Activated naive CD4-positive, alpha-beta T cell treated with anti-CD3 and anti-CD28 coated beads for 36 hours (primary cell): Measurements from ENCODE around the gene SERPINB8. TPM values are rescaled to one million over a fixed set of nuclear protein-coding genes. Genes with fewer than 3 reads are reported as not detected.
A peak's percentile ranks its signal among the peaks of the same experiment; 100 is the strongest.

Experiments used
- CTCF ChIA-PET: fragments of 350-600 bp; sonication (Branson Sonifier 250); formaldehyde crosslinking; loops from one replicate; lab custom pipeline; 2021; ENCODE audit warnings: antibody characterized with exemption; lab: Charles Lee
- DNase-seq: peaks from one replicate; pipeline ENCODE4 v3.0.0-alpha.2; 2020
- H3K27ac Mint-ChIP-seq: one replicate; pipeline ENCODE4 v1.8.0; 2021; ENCODE audit warnings: mild to moderate bottlenecking, mixed read lengths
- H3K27me3 Mint-ChIP-seq: one replicate; pipeline ENCODE4 v1.8.0; 2021; ENCODE audit warnings: low read depth, mixed read lengths
- H3K36me3 Mint-ChIP-seq: one replicate; pipeline ENCODE4 v1.8.0; 2021; ENCODE audit warnings: low read depth, mixed read lengths
- H3K4me1 Mint-ChIP-seq: one replicate; pipeline ENCODE4 v1.8.0; 2021; ENCODE audit warnings: low read depth, mixed read lengths
- H3K4me3 Mint-ChIP-seq: one replicate; pipeline ENCODE4 v1.8.0; 2021; ENCODE audit warnings: mild to moderate bottlenecking, moderate library complexity, mixed read lengths
- H3K9me3 Mint-ChIP-seq: one replicate; pipeline ENCODE4 v1.8.0; 2021; ENCODE audit warnings: mixed read lengths
- intact Hi-C: fragments of 100-400 bp; cut with micrococcal nuclease; formaldehyde crosslinking; loops from one replicate; pipeline ENCODE4 v1.15.1; 2023
- total RNA-seq, 2 experiments: library from RNA; stranded (reverse); gene quantifications; one replicate each; pipeline ENCODE4 v1.2.3, GENCODE V29; 2021

The SERPINB8 gene
- total RNA-seq, 2 experiments from 2014 or later = 10.5 to 11.7 TPM

DNA sequence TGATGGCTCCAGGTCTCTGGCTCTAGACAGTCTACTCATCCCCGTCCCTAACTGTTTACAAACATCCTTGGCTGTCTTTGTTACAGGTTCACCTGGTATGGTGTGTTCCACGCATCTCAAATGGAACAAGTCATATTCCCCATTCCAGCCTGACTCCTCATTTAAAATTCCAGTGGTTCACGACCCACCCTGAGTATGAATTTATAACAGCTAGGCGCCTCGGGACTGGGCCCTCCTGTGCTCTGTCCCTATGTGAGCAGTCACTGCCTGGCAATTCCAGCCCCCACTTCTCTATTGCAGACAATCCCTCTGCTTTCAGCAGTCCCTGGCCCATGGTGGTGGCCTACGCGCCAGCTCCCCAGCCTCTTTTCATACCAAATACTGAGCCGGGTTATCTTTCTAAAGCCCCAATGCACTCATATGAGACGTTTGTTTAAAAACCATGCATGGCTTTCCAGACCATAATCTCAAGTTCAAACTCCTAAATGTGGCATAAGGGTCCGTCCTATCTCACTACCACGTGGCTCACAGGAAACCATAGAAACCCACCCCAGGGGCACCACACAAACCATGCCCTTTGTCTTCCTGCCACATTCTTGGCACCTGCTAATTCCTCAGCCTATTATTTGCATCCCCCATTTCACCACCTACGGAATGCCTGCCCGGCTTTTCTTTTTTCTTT is 1.6 kb downstream of the SERPINB8 start:
- intact Hi-C loops = loop anchor here (2.0 to 10.0 kb wide), 3 partner anchors 651 to 1787 kb away; partner anchors contain the start of genes PIGN and RELCH
- CTCF ChIA-PET = no interaction called here
- Mint-ChIP-seq H3K27ac (peak overlapping the region; percentile 97), H3K4me3 (peak overlapping the region; percentile 93), H3K4me1 (peaks cover 35% of the 10 kb centered on the region), H3K36me3 (peaks cover 4% of the 10 kb centered on the region), H3K9me3 (no peaks in the 10 kb centered on the region), H3K27me3 (no peaks in the 10 kb centered on the region)
- no peak for DNase-seq

DNA sequence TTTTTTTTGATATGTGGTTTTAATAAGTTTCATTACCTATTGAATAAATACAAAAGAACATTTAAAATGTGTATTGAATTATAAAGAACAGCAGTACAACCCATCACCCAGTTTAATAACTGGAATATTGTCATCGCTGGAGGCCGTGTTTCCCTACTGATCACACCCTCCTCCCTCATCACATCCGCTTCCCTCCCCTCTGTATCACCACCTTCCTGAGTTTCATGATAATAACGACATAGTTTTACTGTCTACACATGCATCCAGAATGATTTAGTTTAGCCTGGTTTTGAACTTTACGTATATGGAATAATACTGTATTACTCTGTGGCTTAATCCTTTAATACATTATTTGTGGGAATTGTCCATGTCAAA is 2.1 kb downstream of the SERPINB8 start:
- no peaks in the 10 kb centered on the region for H3K27me3 Mint-ChIP-seq
- intact Hi-C loops = loop anchor here (5.0 to 10.0 kb wide), 2 partner anchors 760 to 1787 kb away; partner anchors contain the start of genes PIGN and RELCH
- H3K4me1 Mint-ChIP-seq = peaks cover 35% of the 10 kb centered on the region
- H3K27ac Mint-ChIP-seq = no peak overlapping the region
- no peak overlapping the region for H3K4me3 Mint-ChIP-seq
- no peak for DNase-seq
- no peaks in the 10 kb centered on the region for H3K9me3 Mint-ChIP-seq
- H3K36me3 Mint-ChIP-seq = peaks cover 4% of the 10 kb centered on the region
- CTCF ChIA-PET = interaction anchor here (0.6 to 1.0 kb wide), 2 partner anchors 8 to 129 kb away, joined by 3 to 4 read pairs; no protein-coding TSS in a partner anchor

DNA sequence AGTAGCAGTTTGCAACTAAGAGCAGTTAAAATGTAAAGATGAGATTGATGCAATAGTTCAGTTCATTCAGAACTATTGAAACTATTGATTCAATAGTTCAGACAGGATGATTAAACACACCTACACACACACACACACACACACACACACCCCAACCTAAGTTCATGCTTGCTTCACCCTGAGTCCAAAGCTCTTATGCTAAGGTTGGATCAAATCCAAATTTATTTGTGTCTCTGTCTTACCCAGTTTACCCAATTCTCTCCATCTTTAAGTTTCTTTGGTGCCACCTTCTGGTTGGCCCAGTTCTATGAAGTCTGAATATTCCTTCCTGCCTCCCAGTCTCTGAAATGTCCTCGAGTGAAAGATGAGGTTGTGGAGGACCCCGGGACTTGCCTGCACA is 5.1 kb downstream of the SERPINB8 start:
- intact Hi-C loops = loop anchor here (1.0 to 10.0 kb wide), 8 partner anchors 12 to 1790 kb away; partner anchors contain the start of genes PIGN and RELCH
- H3K4me3 Mint-ChIP-seq = no peak overlapping the region
- no peaks in the 10 kb centered on the region for H3K27me3 Mint-ChIP-seq
- CTCF ChIA-PET = interaction anchor here (1.2 to 4.4 kb wide), 7 partner anchors 10 to 456 kb away, joined by 3 to 55 read pairs (median 11); no protein-coding TSS in a partner anchor
- DNase-seq = peak; percentile 67
- H3K4me1 Mint-ChIP-seq = peaks cover 27% of the 10 kb centered on the region
- H3K36me3 Mint-ChIP-seq = no peaks in the 10 kb centered on the region
- H3K9me3 Mint-ChIP-seq = no peaks in the 10 kb centered on the region
- no peak overlapping the region for H3K27ac Mint-ChIP-seq

DNA sequence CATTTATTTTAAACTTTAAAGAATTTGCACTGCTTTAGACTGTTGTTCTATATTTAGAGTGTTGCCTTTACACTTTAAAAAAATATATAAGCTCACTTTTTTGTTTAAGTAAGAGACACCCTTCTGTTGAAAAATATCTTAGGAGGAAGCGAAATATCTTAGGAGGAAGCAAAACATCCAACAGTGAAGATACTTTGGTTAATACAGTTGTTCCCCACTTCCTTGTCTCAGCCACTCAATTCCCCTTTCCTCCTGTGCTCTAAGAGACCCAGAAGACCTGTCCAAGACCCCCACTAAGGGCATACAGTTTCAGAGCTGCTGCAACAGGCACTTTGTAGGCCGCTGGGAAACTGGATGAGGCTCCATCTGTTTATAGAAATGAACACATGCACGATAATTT is 5.7 kb downstream of the SERPINB8 start:
- no peaks in the 10 kb centered on the region for H3K36me3 Mint-ChIP-seq
- peaks cover 29% of the 10 kb centered on the region for H3K4me1 Mint-ChIP-seq
- no peak for DNase-seq
- no peak overlapping the region for H3K4me3 Mint-ChIP-seq
- H3K9me3 Mint-ChIP-seq = no peaks in the 10 kb centered on the region
- intact Hi-C loops = loop anchor here (1.0 to 10.0 kb wide), 7 partner anchors 12 to 1791 kb away; partner anchors contain the start of genes PIGN and RELCH
- H3K27ac Mint-ChIP-seq = no peak overlapping the region
- H3K27me3 Mint-ChIP-seq = no peaks in the 10 kb centered on the region
- CTCF ChIA-PET = interaction anchor here (1.2 to 4.4 kb wide), 7 partner anchors 9 to 457 kb away, joined by 3 to 55 read pairs (median 11); no protein-coding TSS in a partner anchor

DNA sequence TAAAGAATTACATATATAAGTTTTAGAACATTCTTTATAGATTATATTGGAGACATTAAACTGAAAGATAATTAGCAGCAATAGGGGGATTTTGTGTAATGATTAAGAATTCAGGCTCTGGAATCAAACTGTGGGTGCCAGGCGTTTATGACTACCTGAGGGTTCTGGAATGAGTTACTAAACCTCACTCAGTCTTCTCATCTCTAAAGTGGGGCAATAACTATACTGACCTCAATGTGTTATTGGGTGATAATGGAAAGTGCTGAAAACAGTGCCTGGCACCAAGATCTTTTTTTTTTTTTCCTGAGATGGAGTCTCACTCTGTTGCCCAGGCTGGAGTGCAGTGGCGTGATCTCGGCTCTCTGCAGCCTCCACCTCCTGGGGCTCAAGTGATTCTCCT is 7.2 kb downstream of the SERPINB8 start:
- peaks cover 18% of the 10 kb centered on the region for H3K4me1 Mint-ChIP-seq
- H3K27me3 Mint-ChIP-seq = no peaks in the 10 kb centered on the region
- CTCF ChIA-PET = interaction anchor here (0.7 to 4.4 kb wide), 4 partner anchors 14 to 736 kb away, joined by 3 to 17 read pairs (median 4); no protein-coding TSS in a partner anchor
- H3K9me3 Mint-ChIP-seq = no peaks in the 10 kb centered on the region
- H3K36me3 Mint-ChIP-seq = peaks cover 9% of the 10 kb centered on the region
- no peak overlapping the region for H3K27ac Mint-ChIP-seq
- no peak for DNase-seq
- no peak overlapping the region for H3K4me3 Mint-ChIP-seq
- intact Hi-C loops = loop anchor here (10.0 kb wide), 1 partner anchor 1792 kb away; the partner anchor contains the start of genes PIGN and RELCH

DNA sequence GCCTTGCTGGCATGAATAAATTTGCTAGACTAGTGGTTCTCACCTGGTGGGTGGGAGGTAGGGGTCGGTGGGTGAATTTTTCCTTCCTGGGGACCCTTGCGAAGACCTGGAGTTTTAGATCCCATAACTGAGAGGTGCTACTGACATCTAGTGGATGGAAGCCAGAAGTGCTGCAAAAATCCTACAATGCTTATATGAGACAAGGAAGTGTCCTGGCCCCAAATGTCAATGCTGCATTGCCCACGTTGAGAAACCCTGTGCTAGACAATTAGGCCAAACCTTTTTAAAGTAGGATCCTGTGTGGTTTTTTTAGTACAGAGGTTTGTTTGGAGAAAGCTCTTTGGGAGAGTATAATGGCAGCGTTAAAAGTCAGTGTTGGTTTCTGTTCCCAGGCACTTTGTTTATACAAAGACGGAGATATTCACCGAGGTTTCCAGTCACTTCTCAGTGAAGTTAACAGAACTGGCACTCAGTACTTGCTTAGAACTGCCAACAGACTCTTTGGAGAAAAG is 9.6 kb downstream of the SERPINB8 start:
- CTCF ChIA-PET = interaction anchor here (0.7 to 1.7 kb wide), 2 partner anchors 14 to 17 kb away, joined by 3 to 10 read pairs; no protein-coding TSS in a partner anchor
- H3K27ac Mint-ChIP-seq = no peak overlapping the region

DNA sequence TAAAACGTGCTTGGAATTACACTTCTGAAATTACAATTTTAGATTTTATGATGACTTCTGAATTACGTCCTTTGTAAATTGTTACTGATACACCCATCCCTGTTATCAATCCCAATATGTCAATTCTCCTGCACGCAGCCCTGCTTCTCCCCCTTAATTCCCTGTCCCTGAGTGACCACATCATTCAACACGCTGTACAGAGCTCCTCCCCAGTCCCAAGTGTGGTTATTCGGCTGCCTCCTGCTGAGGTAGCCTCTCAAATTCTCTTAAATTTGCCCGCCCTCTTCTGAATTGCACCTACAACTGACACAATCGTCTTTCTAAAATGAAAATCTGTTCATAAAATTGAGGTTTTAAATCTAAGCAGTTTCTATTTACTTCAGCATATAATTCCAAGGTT is 10.1 kb downstream of the SERPINB8 start:
- Mint-ChIP-seq H3K27ac (no peak overlapping the region), H3K4me1 (peaks cover 11% of the 10 kb centered on the region)

More for the DNA sequence above, 9.6 kb downstream of the SERPINB8 start:
- Mint-ChIP-seq H3K36me3 (peaks cover 16% of the 10 kb centered on the region), H3K4me3 (no peak overlapping the region), H3K27me3 (no peaks in the 10 kb centered on the region), H3K9me3 (no peaks in the 10 kb centered on the region), H3K4me1 (peaks cover 16% of the 10 kb centered on the region)
- intact Hi-C loops = loop anchor here (1.0 to 10.0 kb wide), 7 partner anchors 16 to 1795 kb away; partner anchors contain the start of genes PIGN and RELCH
- DNase-seq = peak; percentile 58

DNA sequence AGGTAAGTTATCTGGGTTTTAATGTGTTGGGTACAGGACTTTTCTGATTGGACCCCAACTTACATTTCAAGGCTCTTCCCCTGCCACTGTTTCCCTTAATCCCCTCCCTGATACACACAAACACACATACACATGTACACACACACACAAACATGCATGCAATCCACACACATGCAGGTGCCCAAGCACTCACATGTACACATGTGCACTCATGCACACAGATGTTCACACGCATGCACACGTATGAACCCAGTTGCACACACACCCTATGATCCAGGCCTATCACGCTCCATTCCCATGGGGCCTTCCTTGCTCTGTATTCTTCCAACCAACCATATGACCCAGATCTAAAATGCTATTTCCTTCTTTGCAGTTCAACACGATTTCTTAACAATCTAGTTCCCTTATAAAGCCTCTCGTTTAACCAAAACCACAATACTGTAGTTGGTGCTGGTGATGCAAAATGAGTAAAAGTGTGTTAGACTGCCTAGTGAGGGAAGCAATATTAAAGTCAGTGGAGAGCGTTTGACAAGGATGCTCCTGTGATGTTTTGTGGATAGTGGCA is 11.1 kb downstream of the SERPINB8 start:
- CTCF ChIA-PET = interaction anchor here (1.7 kb wide), 1 partner anchor 18 kb away, joined by 10 read pairs; no protein-coding TSS in a partner anchor
- H3K9me3 Mint-ChIP-seq = no peaks in the 10 kb centered on the region
- intact Hi-C loops = no loop called here
- H3K27ac Mint-ChIP-seq = no peak overlapping the region
- H3K4me3 Mint-ChIP-seq = no peak overlapping the region
- H3K27me3 Mint-ChIP-seq = no peaks in the 10 kb centered on the region
- DNase-seq = no peak
- H3K4me1 Mint-ChIP-seq = peaks cover 9% of the 10 kb centered on the region
- peaks cover 21% of the 10 kb centered on the region for H3K36me3 Mint-ChIP-seq

More for the DNA sequence above, 10.1 kb downstream of the SERPINB8 start:
- no peaks in the 10 kb centered on the region for H3K9me3 Mint-ChIP-seq
- DNase-seq = no peak
- H3K4me3 Mint-ChIP-seq = no peak overlapping the region
- CTCF ChIA-PET = interaction anchor here (0.7 to 1.7 kb wide), 2 partner anchors 15 to 17 kb away, joined by 3 to 10 read pairs; no protein-coding TSS in a partner anchor
- H3K36me3 Mint-ChIP-seq = peaks cover 18% of the 10 kb centered on the region
- intact Hi-C loops = no loop called here
- no peaks in the 10 kb centered on the region for H3K27me3 Mint-ChIP-seq

DNA sequence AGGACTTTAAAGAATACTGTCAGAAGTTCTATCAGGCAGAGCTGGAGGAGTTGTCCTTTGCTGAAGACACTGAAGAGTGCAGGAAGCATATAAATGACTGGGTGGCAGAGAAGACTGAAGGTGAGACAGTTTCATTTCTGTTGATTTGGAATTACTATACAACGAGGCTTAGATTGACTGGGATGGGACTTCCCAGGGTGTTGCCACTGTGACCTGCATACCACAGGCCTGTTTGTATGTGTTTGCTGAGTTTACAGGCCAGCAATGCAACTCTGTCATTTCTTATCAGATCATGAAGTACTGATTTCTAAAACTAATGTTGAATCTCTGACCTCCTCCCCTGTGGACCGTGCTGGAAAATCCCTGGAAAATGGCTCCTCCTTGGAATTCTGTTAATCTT is 11.8 kb downstream of the SERPINB8 start:
- intact Hi-C loops = no loop called here
- Mint-ChIP-seq H3K27me3 (no peaks in the 10 kb centered on the region), H3K9me3 (no peaks in the 10 kb centered on the region), H3K36me3 (peaks cover 21% of the 10 kb centered on the region), H3K4me3 (no peak overlapping the region), H3K4me1 (peaks cover 9% of the 10 kb centered on the region), H3K27ac (no peak overlapping the region)
- CTCF ChIA-PET = interaction anchor here (1.8 kb wide), 1 partner anchor 18 kb away, joined by 5 read pairs; no protein-coding TSS in a partner anchor
- DNase-seq = no peak

DNA sequence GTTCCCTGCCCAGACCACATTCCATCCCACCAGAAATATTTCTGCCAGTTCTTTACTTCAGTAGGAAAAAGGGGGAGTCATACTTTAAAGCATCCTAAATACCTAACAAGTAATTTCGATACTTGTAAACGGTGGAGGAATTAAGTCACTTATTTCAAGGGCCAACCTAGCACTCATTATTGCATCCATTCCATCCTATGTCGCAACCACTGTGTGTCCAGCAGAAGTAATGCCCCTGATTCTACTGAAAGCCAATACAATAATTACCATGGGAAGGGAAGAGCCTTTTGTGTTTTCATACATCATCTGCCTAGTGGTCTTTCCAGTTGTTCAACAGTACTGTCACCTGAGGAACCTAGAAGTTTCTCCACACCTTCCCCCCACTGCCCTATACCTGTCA is 12.5 kb downstream of the SERPINB8 start:
- Mint-ChIP-seq H3K36me3 (peaks cover 21% of the 10 kb centered on the region), H3K4me3 (no peak overlapping the region), H3K27ac (no peak overlapping the region), H3K4me1 (peaks cover 9% of the 10 kb centered on the region), H3K9me3 (no peaks in the 10 kb centered on the region), H3K27me3 (no peaks in the 10 kb centered on the region)
- DNase-seq = no peak
- CTCF ChIA-PET = interaction anchor here (1.8 kb wide), 1 partner anchor 18 kb away, joined by 5 read pairs; no protein-coding TSS in a partner anchor
- intact Hi-C loops = no loop called here

DNA sequence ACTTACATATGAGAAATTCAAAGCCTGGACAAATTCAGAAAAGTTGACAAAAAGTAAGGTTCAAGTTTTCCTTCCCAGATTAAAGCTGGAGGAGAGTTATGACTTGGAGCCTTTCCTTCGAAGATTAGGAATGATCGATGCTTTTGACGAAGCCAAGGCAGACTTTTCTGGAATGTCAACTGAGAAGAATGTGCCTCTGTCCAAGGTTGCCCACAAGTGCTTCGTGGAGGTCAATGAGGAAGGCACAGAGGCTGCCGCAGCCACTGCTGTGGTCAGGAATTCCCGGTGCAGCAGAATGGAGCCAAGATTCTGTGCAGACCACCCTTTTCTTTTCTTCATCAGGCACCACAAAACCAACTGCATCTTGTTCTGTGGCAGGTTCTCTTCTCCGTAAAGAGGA is 17.0 kb downstream of the SERPINB8 start:
- CTCF ChIA-PET = interaction anchor here (2.5 kb wide), 1 partner anchor 23 kb away, joined by 11 read pairs; no protein-coding TSS in a partner anchor
- intact Hi-C loops = no loop called here
- no peaks in the 10 kb centered on the region for H3K9me3 Mint-ChIP-seq
- H3K27me3 Mint-ChIP-seq = no peaks in the 10 kb centered on the region
- no peak for DNase-seq
- no peaks in the 10 kb centered on the region for H3K4me1 Mint-ChIP-seq
- H3K27ac Mint-ChIP-seq = no peak overlapping the region
- H3K4me3 Mint-ChIP-seq = no peak overlapping the region
- peaks cover 20% of the 10 kb centered on the region for H3K36me3 Mint-ChIP-seq

DNA sequence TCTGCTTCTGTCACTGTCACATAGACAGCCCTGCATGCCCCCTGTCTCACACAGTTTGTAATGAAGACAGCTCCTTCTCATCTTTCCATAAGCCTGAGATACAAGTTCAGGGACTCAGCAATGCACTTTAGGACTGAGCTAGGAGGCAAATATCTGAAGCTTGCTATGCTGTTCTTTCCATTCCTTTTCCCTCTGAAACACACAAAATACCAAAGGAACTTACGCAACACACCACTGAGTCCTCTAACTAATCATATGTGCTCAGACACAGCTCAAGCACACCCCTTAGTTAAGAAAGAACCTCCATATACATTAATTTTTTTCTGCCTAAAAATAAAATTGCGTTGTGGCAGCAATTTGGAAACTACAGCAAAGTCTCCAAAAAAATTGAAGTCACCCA is 17.9 kb downstream of the SERPINB8 start:
- DNase-seq = no peak
- no peaks in the 10 kb centered on the region for H3K27me3 Mint-ChIP-seq
- CTCF ChIA-PET = interaction anchor here (0.7 kb wide), 2 partner anchors 9 to 10 kb away, joined by 3 read pairs; no protein-coding TSS in a partner anchor
- no peak overlapping the region for H3K27ac Mint-ChIP-seq
- no peak overlapping the region for H3K4me3 Mint-ChIP-seq
- intact Hi-C loops = no loop called here
- peaks cover 15% of the 10 kb centered on the region for H3K36me3 Mint-ChIP-seq
- H3K4me1 Mint-ChIP-seq = peaks cover 4% of the 10 kb centered on the region
- H3K9me3 Mint-ChIP-seq = peaks cover 2% of the 10 kb centered on the region
